Measurements from ENCODE around the gene GULP1. TPM values are rescaled to one million over a fixed set of nuclear protein-coding genes. Genes with fewer than 3 reads are reported as not detected.
A peak's percentile ranks its signal among the peaks of the same experiment; 100 is the strongest.

Gene GULP1
- total RNA-seq, 1 experiment from 2014 or later: 75.1 TPM

DNA sequence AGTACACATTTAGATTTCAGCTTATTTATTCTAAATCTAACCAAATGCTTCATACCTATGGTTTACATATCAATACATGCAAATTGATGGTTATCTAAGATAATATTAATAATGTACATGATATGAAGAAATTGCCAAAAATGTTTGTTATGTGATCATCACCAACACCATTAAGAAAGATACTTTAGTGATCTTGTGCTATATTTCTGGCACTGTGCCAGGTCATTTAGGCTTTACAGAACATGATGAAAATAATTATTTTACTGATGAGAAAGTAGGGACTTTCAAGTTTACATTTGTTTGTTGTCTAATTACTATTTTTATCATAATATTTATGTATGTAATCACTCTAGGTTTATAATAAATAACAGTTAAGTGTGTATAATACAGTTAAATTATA lies 158.3 kb downstream of the GULP1 start:
- Mint-ChIP-seq H3K36me3 (peaks cover 35% of the 10 kb centered on the region), H3K4me3 (no peak overlapping the region), H3K27ac (no peak overlapping the region), H3K27me3 (ENCODE audit: low read depth) (peaks cover 2% of the 10 kb centered on the region; the same call in 1 of the 2 replicates), H3K4me1 (peaks cover 31% of the 10 kb centered on the region), H3K9me3 (peaks cover 30% of the 10 kb centered on the region)
- ChIA-PET POLR2A (no interaction called here), CTCF (no interaction called here)
- ATAC-seq (no peak), DNase-seq (ENCODE audit: low spot score) (no peak)
- TF ChIP-seq ETV6 (CRISPR knock-in tag; IDR thresholded peaks at IDR 0.05) (no peak), EMX1 (CRISPR knock-in tag; IDR thresholded peaks at IDR 0.05) (no peak), NFYB (CRISPR knock-in tag; conservative IDR thresholded peaks at IDR 0.05; ENCODE audit: low read depth) (no peak), OVOL2 (CRISPR knock-in tag; IDR thresholded peaks at IDR 0.05; ENCODE audit: borderline replicate concordance) (no peak), ESRRA (CRISPR knock-in tag; IDR thresholded peaks at IDR 0.05; ENCODE audit: borderline replicate concordance) (no peak), SOX15 (CRISPR knock-in tag; IDR thresholded peaks at IDR 0.05) (no peak)
- TF ChIP-seq, protein P1, sequence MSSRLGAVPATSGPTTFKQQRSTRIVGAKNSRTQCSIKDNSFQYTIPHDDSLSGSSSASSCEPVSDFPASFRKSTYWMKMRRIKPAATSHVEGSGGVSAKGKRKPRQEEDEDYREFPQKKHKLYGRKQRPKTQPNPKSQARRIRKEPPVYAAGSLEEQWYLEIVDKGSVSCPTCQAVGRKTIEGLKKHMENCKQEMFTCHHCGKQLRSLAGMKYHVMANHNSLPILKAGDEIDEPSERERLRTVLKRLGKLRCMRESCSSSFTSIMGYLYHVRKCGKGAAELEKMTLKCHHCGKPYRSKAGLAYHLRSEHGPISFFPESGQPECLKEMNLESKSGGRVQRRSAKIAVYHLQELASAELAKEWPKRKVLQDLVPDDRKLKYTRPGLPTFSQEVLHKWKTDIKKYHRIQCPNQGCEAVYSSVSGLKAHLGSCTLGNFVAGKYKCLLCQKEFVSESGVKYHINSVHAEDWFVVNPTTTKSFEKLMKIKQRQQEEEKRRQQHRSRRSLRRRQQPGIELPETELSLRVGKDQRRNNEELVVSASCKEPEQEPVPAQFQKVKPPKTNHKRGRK (CRISPR knock-in tag; IDR thresholded peaks at IDR 0.05; ENCODE audit: borderline replicate concordance): no peak
- TF ChIP-seq, protein P2, sequence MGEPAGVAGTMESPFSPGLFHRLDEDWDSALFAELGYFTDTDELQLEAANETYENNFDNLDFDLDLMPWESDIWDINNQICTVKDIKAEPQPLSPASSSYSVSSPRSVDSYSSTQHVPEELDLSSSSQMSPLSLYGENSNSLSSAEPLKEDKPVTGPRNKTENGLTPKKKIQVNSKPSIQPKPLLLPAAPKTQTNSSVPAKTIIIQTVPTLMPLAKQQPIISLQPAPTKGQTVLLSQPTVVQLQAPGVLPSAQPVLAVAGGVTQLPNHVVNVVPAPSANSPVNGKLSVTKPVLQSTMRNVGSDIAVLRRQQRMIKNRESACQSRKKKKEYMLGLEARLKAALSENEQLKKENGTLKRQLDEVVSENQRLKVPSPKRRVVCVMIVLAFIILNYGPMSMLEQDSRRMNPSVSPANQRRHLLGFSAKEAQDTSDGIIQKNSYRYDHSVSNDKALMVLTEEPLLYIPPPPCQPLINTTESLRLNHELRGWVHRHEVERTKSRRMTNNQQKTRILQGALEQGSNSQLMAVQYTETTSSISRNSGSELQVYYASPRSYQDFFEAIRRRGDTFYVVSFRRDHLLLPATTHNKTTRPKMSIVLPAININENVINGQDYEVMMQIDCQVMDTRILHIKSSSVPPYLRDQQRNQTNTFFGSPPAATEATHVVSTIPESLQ (CRISPR knock-in tag; IDR thresholded peaks at IDR 0.05): no peak

GRCh38 chr2:188450732-188451483 lies 159.2 kb downstream of the GULP1 start:
- peak overlapping the region; percentile 27; the same call in 1 of the 2 replicates for H3K27ac Mint-ChIP-seq
- TF ChIP-seq PRRX2 (CRISPR knock-in tag; IDR thresholded peaks at IDR 0.05) (no peak), CBFB (CRISPR knock-in tag; IDR thresholded peaks at IDR 0.05; ENCODE audit: low read depth) (no peak), MYBL2 (CRISPR knock-in tag; IDR thresholded peaks at IDR 0.05) (no peak), SMAD4 (CRISPR knock-in tag; IDR thresholded peaks at IDR 0.05) (no peak), EMX1 (CRISPR knock-in tag; IDR thresholded peaks at IDR 0.05) (no peak), IRF2 (CRISPR knock-in tag; IDR thresholded peaks at IDR 0.05; ENCODE audit: borderline replicate concordance, low read depth) (no peak)
- TF ChIP-seq, protein P3, sequence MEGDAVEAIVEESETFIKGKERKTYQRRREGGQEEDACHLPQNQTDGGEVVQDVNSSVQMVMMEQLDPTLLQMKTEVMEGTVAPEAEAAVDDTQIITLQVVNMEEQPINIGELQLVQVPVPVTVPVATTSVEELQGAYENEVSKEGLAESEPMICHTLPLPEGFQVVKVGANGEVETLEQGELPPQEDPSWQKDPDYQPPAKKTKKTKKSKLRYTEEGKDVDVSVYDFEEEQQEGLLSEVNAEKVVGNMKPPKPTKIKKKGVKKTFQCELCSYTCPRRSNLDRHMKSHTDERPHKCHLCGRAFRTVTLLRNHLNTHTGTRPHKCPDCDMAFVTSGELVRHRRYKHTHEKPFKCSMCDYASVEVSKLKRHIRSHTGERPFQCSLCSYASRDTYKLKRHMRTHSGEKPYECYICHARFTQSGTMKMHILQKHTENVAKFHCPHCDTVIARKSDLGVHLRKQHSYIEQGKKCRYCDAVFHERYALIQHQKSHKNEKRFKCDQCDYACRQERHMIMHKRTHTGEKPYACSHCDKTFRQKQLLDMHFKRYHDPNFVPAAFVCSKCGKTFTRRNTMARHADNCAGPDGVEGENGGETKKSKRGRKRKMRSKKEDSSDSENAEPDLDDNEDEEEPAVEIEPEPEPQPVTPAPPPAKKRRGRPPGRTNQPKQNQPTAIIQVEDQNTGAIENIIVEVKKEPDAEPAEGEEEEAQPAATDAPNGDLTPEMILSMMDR (IDR thresholded peaks at IDR 0.05): no peak
- TF ChIP-seq, protein P4, sequence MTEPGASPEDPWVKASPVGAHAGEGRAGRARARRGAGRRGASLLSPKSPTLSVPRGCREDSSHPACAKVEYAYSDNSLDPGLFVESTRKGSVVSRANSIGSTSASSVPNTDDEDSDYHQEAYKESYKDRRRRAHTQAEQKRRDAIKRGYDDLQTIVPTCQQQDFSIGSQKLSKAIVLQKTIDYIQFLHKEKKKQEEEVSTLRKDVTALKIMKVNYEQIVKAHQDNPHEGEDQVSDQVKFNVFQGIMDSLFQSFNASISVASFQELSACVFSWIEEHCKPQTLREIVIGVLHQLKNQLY (CRISPR knock-in tag; IDR thresholded peaks at IDR 0.05): no peak
- H3K27me3 Mint-ChIP-seq (ENCODE audit: low read depth): peaks cover 2% of the 10 kb centered on the region; the same call in 1 of the 2 replicates
- CTCF ChIA-PET: no interaction called here
- POLR2A ChIA-PET: no interaction called here
- peaks cover 39% of the 10 kb centered on the region for H3K4me1 Mint-ChIP-seq
- DNase-seq (ENCODE audit: low spot score) (no peak), ATAC-seq (no peak)
- no peak overlapping the region for H3K4me3 Mint-ChIP-seq
- peaks cover 39% of the 10 kb centered on the region for H3K9me3 Mint-ChIP-seq
- peaks cover 40% of the 10 kb centered on the region for H3K36me3 Mint-ChIP-seq

- no peak for DNase-seq (ENCODE audit: low spot score)
- Mint-ChIP-seq H3K36me3 (peaks cover 45% of the 10 kb centered on the region), H3K9me3 (peaks cover 45% of the 10 kb centered on the region), H3K27me3 (ENCODE audit: low read depth) (peaks cover 2% of the 10 kb centered on the region; the same call in 1 of the 2 replicates), H3K27ac (no peak overlapping the region), H3K4me1 (peaks cover 46% of the 10 kb centered on the region), H3K4me3 (no peak overlapping the region)
- ChIA-PET POLR2A (no interaction called here), CTCF (no interaction called here)
- no peak for ATAC-seq
- TF ChIP-seq NFE2L1 (CRISPR knock-in tag; IDR thresholded peaks at IDR 0.05) (no peak), PRRX2 (CRISPR knock-in tag; IDR thresholded peaks at IDR 0.05) (no peak), PREB (CRISPR knock-in tag; IDR thresholded peaks at IDR 0.05; ENCODE audit: borderline replicate concordance) (no peak), ZNF232 (CRISPR knock-in tag; IDR thresholded peaks at IDR 0.05) (no peak), ZBTB21 (CRISPR knock-in tag; IDR thresholded peaks at IDR 0.05; ENCODE audit: borderline replicate concordance) (no peak), RORB (CRISPR knock-in tag; IDR thresholded peaks at IDR 0.05) (no peak)
- TF ChIP-seq, protein P5, sequence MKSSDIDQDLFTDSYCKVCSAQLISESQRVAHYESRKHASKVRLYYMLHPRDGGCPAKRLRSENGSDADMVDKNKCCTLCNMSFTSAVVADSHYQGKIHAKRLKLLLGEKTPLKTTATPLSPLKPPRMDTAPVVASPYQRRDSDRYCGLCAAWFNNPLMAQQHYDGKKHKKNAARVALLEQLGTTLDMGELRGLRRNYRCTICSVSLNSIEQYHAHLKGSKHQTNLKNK (CRISPR knock-in tag; IDR thresholded peaks at IDR 0.05): no peak
- TF ChIP-seq, protein P6, sequence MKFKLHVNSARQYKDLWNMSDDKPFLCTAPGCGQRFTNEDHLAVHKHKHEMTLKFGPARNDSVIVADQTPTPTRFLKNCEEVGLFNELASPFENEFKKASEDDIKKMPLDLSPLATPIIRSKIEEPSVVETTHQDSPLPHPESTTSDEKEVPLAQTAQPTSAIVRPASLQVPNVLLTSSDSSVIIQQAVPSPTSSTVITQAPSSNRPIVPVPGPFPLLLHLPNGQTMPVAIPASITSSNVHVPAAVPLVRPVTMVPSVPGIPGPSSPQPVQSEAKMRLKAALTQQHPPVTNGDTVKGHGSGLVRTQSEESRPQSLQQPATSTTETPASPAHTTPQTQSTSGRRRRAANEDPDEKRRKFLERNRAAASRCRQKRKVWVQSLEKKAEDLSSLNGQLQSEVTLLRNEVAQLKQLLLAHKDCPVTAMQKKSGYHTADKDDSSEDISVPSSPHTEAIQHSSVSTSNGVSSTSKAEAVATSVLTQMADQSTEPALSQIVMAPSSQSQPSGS (CRISPR knock-in tag; IDR thresholded peaks at IDR 0.05; ENCODE audit: borderline replicate concordance, low read depth): no peak
- TF ChIP-seq, protein P7, sequence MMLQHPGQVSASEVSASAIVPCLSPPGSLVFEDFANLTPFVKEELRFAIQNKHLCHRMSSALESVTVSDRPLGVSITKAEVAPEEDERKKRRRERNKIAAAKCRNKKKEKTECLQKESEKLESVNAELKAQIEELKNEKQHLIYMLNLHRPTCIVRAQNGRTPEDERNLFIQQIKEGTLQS (CRISPR knock-in tag; conservative IDR thresholded peaks at IDR 0.05): no peak
Observed at GRCh38 chr2:188452084-188452483, 160.4 kb downstream of the GULP1 start.

Data from WTC11 (cell line).